Ureter (tissue), 1 donor: ENCODE results near the gene MOXD1. TPM values are rescaled to one million over a fixed set of nuclear protein-coding genes. Genes with fewer than 3 reads are reported as not detected.

Experiments used
- DNase-seq: peaks from one replicate; pipeline ENCODE4 v3.0.0-alpha.2; 2020; ENCODE audit warnings: low spot score
- total RNA-seq: library from RNA; stranded (reverse); gene quantifications from one replicate; pipeline ENCODE4 v1.2.4, GENCODE V29; 2023
- donor health status: DM: yes; HTN: yes; CAD: no.

The MOXD1 gene
- 13.8 TPM for total RNA-seq

DNA sequence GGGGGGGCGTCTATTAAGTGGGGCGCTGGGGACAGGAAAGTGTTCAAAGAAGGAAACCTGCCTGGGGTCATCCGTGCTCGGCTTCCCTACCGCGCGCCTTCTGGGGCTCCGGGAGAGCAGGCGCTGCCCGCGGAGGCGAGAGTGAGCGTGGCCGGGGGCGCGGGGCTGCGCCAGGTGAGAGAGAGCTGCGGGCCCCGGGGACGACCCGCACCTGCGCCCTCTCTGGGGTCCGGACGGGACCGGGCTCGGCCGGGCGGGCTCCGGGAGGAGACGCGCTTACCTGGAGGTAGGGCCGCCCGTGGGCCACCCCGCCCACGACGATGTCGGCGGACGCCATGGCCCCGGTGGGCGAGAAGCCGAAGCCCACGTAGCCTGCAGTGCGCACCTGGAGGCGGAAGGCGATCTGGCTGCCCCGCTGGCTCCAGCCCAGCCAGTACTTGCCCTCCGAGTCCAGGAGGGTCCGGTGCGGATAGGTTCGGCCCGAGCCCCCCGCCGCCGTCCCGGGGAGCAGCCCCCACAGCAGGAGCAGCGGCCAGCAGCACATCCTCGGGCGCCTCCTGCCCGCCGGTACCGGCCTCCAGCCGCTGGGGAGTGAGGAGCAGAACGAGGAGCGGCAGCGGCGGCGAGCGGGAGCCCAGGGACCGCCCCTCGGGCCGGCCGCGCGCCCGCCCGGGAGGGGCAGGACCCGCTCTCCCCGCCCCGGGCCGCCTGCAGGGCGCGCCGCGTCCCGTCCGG, at the start of gene MOXD1:
Gene MOXD1 (minus strand): TSS at position 593 of the 735 bp plus-strand sequence. CDS start 49 bp downstream, at position 544.
- no peak for DNase-seq

GRCh38 chr6:132446855-132447241, 45.6 kb upstream of the MOXD1 start:
- DNase-seq, result no peak

- DNase-seq, result no peak
Observed at GRCh38 chr6:132446141-132446854, 45.0 kb upstream of the MOXD1 start.

- DNase-seq, result no peak
Observed at GRCh38 chr6:132445201-132445951, 44.1 kb upstream of the MOXD1 start.

- no peak for DNase-seq
Observed at GRCh38 chr6:132443206-132443605, 41.9 kb upstream of the MOXD1 start.

DNA sequence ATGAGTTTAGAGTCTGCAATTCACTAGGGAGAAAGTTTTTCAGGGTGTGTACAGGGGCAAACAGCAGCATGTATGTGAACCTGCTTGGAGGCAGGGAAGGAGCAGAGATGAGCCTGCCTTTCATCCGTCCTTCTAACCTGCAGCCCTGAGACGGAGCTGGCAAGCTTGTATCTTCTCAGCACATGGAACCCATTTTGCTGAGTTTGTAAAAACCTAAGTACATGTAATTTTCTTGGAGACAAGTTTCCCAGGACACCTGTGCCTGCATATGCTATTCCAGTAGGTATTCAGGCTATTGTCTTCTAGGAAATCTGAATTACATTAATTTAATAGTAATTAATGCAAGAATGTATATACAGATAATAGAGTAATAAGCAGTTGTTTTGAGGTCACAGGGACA, 28.8 kb upstream of the MOXD1 start:
- no peak for DNase-seq

- DNase-seq, result no peak
Observed at GRCh38 chr6:132425176-132425575, 23.9 kb upstream of the MOXD1 start.

DNA sequence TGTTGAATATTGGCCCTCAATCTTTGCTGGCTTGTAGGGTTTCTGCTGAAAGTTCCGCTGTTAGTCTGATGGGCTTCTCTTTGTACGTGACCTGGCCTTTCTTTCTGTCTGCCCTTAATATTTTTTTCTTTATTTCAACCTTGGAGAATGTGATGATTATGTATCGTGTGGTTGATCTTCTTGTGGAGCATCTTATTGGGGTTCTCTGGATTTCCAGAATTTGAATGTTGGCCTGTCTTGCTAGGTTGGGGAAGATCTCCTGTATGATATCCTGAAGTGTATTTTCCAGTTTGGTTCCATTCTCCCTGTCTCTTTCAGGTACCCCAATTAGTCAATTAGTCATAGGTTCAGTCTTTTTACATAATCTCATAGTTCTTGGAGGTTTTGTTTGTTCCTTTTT, 22.6 kb upstream of the MOXD1 start:
- no peak for DNase-seq

GRCh38 chr6:132418235-132418965, 17.1 kb upstream of the MOXD1 start:
- DNase-seq, result no peak

GRCh38 chr6:132414761-132415160, 13.5 kb upstream of the MOXD1 start:
- DNase-seq, result no peak

- no peak for DNase-seq
Observed at GRCh38 chr6:132414322-132414721, 13.0 kb upstream of the MOXD1 start.

DNA sequence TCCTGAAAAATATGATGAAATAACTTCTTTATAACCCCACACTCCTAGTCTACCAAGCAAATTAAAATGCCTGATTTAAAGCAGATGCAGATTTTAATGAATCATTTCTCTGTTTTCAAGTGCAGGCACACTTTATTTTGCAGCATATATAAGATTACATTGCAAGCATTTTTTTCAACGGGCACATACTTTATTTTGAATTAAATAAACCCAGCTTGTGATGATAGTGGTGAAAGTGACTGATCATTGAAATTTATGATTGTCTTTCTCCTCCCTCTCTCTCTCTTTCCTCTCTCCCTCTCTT, 12.2 kb upstream of the MOXD1 start:
- no peak for DNase-seq

DNA sequence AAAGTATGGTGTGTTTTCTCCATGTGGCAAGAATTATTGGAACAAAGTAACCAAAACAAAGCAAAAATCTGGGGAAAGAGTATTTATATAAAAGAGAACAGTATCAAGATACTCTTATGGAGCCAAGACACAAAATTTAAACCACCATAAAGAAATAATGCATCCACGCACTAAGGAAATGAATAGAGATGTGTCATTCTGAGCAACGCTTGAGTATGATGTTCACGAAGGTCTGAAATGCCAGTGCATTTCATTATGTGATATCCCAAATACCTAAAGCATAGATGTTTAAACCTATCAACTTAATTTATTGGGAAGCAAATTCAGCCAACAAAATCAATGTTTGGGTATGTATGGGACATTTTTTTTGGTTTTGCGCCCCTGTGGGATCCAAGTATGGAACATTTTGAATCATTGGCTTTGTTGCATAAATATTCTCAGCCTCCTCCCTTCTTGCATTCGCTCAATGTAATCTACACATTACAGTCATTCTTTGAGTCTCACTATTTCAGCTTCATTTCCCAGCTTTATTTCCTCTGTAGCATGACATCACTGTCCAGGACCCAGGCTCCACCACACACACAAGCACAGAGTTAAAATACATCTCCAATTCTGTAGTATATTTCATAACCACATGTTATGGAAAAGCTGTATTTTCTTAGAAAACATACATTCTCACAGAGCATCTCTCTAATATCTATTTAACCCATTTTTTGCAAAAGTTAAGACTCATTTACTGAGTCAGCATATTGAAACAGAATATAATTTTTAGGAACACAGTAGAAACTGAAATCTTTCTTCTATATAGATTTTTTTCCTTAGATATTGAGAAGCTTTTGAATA, 11.6 kb upstream of the MOXD1 start:
- no peak for DNase-seq

GRCh38 chr6:132411296-132411695, 10.0 kb upstream of the MOXD1 start:
- DNase-seq, result no peak

DNA sequence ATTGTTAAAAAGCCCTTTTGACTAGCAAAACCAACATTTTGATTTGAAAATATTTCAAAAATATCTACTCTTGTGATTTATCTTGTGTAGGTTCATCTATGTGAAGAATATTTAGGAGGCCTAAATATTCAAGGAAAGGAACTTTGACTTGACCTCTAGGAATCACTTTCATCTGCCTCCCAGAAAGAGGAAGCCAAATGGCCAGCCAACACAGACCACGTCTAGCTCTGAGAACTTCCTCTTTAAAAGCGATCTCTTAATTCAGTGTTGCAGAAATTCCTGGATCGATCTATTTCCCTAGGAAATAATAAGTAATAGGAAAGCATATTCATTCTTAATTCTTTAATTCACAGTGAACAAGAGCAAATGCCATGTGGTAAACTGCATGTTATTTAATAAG, 9.6 kb upstream of the MOXD1 start:
- DNase-seq, result no peak

DNA sequence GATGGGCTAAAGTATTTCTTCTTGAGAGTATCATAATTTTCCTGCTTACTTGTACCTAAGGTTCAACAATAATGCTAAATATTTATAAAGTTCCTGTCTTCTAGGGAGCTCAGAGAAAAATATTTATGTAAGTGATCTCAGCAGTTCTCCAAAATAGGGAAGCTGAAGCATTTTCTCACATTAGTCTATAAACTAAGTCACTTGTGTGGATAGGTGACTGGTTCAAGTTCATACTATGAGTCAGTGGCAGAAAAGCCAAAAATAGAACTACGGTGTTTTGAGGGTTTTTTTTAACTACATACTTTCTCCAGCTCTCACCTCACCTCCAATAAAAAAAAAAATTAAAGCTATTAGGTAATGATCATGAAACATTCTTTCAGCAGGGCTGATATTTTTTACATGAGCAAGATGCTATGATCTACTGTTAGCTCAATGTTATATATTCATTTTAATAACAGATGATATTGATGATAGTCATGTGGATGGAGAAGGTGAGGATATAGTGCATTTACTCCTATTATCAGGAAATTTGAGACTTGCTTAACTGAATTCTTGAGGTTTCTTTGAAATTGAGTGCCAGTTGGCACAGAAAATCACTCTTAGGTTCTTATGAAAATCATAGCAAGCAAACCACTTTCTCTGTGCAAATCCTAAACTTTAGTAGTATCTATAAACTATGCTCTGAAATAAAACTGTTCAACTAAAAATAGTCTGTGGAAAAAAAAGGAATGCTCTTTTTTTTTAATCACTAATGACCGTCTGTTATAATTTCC, 4.1 kb upstream of the MOXD1 start:
- DNase-seq, result no peak

DNA sequence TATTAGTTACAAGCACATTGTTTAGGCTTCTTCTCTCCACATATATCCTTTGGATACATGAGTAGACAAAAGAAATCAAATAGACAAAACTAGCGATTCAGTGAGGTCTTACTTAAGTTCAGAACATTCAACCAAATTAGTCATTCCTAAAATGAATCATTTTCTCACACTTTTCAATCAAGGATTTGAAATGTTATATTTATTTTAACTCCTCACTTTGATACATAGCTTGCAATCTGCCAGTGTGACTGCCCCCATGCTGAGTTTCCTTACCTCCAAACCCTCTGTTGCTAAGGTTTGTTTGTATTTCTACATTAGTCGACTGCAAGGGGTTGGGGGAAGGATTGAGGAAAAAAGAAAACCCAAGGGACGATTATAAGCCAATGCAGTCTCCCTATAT, 3.5 kb upstream of the MOXD1 start:
- no peak for DNase-seq

DNA sequence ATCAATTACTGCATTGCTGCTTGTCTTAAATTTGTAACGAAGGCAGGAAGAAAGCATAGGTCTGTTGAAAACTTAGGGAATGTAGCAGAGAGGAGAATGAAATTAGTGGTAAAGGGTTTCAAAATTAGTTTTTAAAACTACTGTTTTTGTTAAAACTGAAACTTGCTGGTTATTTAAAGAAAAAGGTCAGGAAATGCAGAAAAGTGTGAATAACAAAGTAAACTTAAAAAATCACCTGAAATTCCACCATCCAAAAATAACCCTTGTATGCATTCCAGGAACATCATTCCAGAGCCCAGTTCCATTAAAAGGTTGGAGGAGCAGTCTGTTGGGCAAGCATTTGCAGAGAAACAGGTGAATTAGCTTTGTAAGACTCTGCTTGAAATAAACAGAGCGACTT, 3.1 kb upstream of the MOXD1 start:
- DNase-seq, result no peak

- DNase-seq, result no peak
Observed at GRCh38 chr6:132401618-132402285, 477 bp upstream of the MOXD1 start.

DNA sequence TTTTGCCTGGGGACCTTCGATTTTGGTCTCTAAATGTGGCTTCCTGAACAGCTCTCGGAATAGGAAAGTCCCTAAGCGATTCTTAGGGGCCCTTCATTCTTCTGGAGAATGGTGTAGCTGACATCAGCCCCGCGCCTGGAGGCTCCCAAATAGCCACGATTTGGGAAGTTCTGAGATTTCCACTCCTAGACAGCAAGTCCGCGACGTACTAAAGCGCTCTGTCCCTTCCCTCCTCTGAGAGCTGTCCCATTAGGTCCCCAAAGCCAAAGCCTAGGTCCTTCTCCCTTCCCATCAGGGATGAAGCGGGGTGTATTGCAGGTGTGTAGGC, 756 bp downstream of the MOXD1 start:
- no peak for DNase-seq
